MM.1S (cell line): ENCODE measurements around the gene TENT4A.

Experiments used
- CTCF ChIP-seq: fragments of 300-600 bp; sonication (generic); IDR thresholded peaks from 2 replicates; pipeline ENCODE4 v1.5.1; 2016; ENCODE audit warnings: antibody characterized with exemption, low read length, mixed read lengths
- EZH2 ChIP-seq: fragments of 300-600 bp; sonication (generic); optimal IDR thresholded peaks from 2 replicates; pipeline ENCODE3; 2017; ENCODE audit warnings: low read depth, mild to moderate bottlenecking, antibody characterized with exemption, low read length, mixed read lengths

DNA sequence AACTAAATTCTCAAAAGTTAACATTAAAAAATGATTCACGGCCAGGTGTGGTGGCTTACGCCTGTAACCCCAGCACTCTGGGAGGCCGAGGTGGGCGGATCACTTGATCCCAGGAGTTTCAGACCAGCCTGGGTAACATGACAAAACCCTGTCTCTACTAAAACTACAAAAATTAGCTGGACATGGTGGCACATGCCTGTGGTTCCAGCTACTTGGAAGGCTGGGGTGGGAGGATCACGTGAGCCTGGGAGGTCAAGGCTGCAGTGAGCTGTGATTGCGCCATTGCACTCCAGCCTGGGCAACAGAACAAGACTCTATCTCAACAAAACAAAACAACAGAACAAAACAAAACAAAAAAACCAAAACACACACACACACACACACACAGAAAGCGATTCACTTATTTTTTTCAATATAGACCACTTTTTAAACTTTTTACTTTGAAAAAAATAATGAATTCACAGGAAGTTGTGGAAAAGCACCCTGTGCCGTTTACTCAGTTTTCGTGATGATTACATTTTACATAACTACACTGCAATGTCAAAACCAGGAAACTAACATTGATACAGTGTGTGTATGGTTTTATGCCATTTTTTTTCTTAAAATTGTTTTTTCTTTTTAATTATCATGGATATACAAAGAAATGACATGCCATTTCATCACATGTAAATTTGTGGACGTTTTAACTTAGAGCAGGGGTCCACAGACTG, 73.7 kb downstream of the TENT4A start:
- TF ChIP-seq CTCF (no peak), EZH2 (no peak)
